ENCODE data around the gene GAL3ST2. TPM values are rescaled to one million over a fixed set of nuclear protein-coding genes. Genes with fewer than 3 reads are reported as not detected.

The GAL3ST2 gene
- total RNA-seq, 2 experiments from 2014 or later, result not detected

DNA sequence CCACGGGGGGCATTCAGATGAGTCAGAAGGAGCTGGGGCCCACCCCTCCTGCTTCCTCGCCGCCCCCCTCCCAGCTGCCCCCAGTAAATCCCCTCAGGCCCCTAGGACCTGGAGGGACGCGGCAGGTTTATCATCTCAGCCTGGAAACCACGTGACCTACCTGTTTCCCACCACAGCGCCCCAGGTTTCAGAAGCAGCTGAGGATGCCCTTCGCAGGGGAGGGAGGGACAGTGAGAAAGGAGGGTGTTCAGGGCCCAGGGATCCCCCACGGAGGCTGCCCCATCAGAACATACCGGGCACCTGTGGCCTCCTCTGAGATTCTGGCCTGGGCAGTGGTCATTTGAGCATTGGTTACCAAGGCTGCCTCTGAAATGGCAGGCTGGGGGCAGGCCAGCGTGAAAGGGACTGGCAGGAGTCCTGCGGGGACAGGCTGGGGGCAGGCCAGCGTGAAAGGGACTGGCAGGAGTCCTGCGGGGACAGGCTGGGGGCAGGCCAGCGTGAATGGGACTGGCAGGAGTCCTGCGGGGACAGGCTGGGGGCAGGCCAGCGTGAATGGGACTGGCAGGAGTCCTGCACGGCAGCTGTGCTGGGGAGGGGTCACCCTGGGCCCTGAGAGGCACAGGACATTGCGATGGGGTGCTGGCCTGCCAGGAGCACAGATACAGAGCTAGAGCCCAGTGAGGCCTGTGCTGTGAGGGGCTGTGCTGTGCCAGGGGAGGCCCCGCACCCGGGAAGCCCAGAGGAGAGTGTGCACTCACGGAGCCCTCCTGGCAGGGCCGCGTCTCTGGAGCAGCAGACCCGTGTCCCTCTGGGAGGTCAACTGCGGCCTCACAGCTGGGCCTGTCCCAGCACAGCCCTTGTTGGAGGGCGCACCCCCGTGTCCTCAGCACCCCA is 33.9 kb downstream of the GAL3ST2 start:
- Mint-ChIP-seq H3K36me3 (ENCODE audit: low read depth) (no peaks in the 10 kb centered on the region), H3K4me3 (no peak overlapping the region), H3K4me1 (ENCODE audit: low read depth) (no peaks in the 10 kb centered on the region), H3K9me3 (no peaks in the 10 kb centered on the region), H3K27me3 (ENCODE audit: low read depth) (no peaks in the 10 kb centered on the region), H3K27ac (no peak overlapping the region)
- CTCF ChIA-PET, result no interaction called here
- DNase-seq, result no peak
- intact Hi-C loops (cut with micrococcal nuclease), result no loop called here

DNA sequence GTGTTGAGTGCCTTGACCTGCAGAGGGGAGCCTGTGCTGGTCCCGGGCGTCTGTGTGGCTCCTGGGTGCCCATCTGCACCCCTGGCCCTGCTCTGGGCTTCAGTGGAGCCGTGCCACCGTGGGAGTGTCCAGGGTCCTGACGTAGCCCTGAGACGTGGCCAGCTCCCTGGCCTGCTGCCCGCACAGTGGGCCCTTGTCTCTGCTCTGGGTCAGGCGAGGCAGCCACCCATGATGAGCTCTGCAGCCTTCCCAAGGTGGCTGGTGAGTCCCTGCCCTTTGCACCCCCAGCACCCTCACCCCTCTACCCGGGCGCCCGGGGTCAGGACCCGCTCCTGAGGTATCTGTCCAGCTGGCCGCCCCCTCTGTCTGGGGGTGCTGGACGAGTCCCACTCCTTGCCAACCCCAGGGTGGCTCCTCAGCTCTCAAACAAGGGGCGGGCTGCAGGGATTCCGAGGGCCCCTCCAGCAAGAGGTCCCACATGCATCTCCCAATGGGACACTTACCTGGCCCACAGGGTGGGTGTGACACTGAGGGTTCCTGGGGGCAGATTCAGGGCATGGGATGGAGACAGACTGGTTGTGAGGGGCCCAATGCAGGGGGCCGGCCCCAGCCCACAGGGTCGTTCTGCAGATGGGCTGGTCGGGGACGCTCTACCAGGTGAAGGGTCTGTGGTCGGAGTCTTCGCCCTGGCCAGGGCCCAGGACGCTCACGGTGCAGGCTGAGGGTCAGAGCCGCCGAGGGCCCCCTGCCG is 34.8 kb downstream of the GAL3ST2 start:
- no peak for DNase-seq
- Mint-ChIP-seq H3K27me3 (ENCODE audit: low read depth) (no peaks in the 10 kb centered on the region), H3K27ac (no peak overlapping the region), H3K9me3 (no peaks in the 10 kb centered on the region), H3K36me3 (ENCODE audit: low read depth) (no peaks in the 10 kb centered on the region), H3K4me3 (no peak overlapping the region), H3K4me1 (ENCODE audit: low read depth) (no peaks in the 10 kb centered on the region)
- intact Hi-C loops (cut with micrococcal nuclease), result no loop called here
- CTCF ChIA-PET, result no interaction called here

DNA sequence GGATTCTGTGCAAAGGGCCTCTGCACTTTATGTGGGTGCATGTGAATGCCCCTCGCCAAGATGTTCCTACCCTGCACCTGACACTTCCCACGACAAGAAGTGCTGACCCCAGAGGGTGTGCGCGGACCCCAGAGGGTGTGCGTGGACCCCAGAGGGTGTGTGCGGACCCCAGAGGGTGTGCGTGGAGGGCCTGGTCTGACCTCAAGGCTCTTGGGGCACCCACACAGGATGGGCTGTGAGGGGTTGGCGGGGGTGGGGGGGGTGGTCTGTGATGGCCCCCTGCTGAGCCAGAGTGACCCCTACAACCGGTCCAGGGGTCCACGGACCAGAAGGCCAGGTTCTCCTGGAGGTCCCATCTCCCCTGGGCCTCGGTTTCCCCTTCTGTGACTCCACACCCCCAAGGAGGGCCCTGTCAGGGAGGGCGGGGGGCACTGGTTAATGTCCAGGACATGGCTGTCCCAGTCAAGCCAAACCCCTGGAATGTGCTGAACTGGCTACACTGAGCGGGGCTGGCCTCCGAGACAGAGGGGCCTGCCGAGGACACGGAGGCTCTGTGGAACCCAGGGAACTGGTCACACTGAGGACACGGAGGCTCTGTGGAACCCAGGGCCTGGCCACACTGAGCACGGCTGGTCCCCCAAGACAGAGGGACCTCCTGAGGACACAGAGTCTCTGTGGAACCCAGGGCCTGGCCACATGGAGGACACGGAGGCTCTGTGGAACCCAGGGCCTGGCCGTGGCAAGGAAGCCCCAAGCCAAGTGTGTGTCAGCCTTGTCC is 35.5 kb downstream of the GAL3ST2 start:
- CTCF ChIA-PET, result no interaction called here
- DNase-seq, result no peak
- Mint-ChIP-seq H3K4me3 (no peak overlapping the region), H3K36me3 (ENCODE audit: low read depth) (no peaks in the 10 kb centered on the region), H3K9me3 (no peaks in the 10 kb centered on the region), H3K4me1 (ENCODE audit: low read depth) (no peaks in the 10 kb centered on the region), H3K27ac (no peak overlapping the region), H3K27me3 (ENCODE audit: low read depth) (no peaks in the 10 kb centered on the region)
- intact Hi-C loops (cut with micrococcal nuclease), result no loop called here

DNA sequence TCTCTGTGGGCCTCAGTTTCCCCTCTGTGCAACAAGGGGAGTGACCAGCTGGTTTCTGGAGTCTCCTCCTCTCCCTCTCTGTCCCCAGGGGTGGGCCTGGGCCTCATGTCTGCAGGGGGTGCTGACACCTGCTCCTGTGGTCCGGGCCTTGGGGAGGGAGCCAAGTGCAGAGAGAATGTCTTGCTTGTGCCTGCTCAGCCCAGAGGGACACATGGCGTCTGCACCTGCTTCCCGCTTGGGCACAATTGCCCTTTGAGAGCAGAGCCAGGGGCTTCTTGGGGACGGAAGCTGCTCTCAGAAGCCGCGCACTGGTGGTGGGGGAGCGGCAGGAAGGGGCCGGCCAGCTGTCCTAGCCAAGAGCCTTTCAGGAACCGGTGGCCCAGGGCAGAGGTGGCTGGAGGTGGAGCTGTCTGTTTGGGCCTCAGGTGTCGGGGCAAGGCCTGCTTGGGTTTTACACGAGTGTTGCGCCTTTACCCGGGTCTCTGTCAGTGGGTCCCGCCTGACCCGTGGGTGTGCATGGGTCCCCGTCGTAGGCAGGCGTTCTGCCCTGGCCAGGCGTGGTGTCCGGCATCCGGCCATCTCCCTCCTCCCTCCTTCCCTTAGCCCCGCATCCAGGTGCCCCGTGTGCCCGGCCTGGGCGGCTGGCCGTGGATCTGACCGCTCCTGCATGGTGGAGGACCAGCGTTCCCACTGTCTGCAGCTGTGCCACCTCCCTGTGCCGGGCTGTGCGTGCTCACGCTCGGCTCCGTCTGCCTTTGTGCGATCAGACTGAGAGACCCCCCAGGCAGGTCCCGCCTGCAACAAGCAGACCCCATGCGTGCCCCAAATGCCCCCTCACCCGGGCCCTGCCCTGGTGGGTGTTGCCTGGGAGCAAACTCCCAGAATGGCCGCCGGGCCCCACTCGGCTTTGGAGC is 36.4 kb downstream of the GAL3ST2 start:
- intact Hi-C loops (cut with micrococcal nuclease), result no loop called here
- CTCF ChIA-PET, result no interaction called here
- Mint-ChIP-seq H3K36me3 (ENCODE audit: low read depth) (no peaks in the 10 kb centered on the region), H3K9me3 (no peaks in the 10 kb centered on the region), H3K27ac (no peak overlapping the region), H3K4me3 (no peak overlapping the region), H3K4me1 (ENCODE audit: low read depth) (peaks cover 3% of the 10 kb centered on the region), H3K27me3 (ENCODE audit: low read depth) (peaks cover 3% of the 10 kb centered on the region)
- DNase-seq, result no peak

DNA sequence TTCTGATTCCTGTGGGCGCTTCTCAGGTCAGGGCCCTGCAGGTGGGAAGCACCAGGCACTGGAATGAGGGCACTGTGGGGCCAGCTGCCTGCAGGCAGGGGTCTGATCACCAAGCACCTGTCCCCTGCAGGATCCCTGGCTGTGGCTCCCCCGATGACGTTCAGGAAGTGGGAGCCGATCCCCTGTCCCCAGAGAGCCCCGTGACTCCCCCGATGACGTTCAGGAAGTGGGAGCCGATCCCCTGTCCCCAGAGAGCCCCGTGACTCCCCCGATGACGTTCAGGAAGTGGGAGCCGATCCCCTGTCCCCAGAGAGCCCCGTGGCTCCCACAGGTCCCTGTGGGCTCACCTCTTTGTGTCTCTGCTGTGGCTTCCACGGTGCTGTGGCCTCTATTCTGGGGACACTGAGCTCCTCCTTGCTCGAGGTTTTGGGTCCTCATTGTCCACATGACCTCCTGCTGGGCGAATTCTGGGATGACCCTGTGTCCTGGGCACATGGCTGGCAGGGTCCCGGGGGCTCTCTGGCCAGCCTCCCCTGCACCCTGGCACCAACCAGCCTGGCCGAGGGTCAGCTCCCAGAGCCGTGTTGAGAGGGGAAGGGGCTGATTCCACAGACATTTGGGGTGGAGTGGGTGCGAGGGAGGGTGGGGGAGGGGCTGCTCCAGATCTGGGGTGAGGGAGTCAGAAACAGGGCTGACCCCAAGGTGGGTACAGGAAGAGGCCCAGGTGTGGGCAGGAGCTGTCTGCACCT is 37.2 kb downstream of the GAL3ST2 start:
- Mint-ChIP-seq H3K9me3 (no peaks in the 10 kb centered on the region), H3K27ac (no peak overlapping the region), H3K4me3 (no peak overlapping the region), H3K4me1 (ENCODE audit: low read depth) (peaks cover 3% of the 10 kb centered on the region), H3K36me3 (ENCODE audit: low read depth) (no peaks in the 10 kb centered on the region), H3K27me3 (ENCODE audit: low read depth) (peaks cover 3% of the 10 kb centered on the region)
- CTCF ChIA-PET, result no interaction called here
- no peak for DNase-seq
- intact Hi-C loops (cut with micrococcal nuclease), result no loop called here

DNA sequence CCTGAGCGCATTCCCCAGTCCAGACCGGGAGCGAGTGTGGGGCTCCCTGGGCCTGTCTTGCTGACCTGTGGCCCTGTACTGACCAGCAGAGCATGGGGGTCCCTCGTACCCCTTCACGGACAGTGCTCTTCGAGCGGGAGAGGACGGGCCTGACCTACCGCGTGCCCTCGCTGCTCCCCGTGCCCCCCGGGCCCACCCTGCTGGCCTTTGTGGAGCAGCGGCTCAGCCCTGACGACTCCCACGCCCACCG is 37.7 kb downstream of the GAL3ST2 start:
- DNase-seq, result no peak
- Mint-ChIP-seq H3K36me3 (ENCODE audit: low read depth) (no peaks in the 10 kb centered on the region), H3K27me3 (ENCODE audit: low read depth) (peaks cover 3% of the 10 kb centered on the region), H3K4me1 (ENCODE audit: low read depth) (peaks cover 3% of the 10 kb centered on the region), H3K4me3 (no peak overlapping the region), H3K9me3 (no peaks in the 10 kb centered on the region), H3K27ac (no peak overlapping the region)
- intact Hi-C loops (cut with micrococcal nuclease), result no loop called here
- CTCF ChIA-PET, result no interaction called here

DNA sequence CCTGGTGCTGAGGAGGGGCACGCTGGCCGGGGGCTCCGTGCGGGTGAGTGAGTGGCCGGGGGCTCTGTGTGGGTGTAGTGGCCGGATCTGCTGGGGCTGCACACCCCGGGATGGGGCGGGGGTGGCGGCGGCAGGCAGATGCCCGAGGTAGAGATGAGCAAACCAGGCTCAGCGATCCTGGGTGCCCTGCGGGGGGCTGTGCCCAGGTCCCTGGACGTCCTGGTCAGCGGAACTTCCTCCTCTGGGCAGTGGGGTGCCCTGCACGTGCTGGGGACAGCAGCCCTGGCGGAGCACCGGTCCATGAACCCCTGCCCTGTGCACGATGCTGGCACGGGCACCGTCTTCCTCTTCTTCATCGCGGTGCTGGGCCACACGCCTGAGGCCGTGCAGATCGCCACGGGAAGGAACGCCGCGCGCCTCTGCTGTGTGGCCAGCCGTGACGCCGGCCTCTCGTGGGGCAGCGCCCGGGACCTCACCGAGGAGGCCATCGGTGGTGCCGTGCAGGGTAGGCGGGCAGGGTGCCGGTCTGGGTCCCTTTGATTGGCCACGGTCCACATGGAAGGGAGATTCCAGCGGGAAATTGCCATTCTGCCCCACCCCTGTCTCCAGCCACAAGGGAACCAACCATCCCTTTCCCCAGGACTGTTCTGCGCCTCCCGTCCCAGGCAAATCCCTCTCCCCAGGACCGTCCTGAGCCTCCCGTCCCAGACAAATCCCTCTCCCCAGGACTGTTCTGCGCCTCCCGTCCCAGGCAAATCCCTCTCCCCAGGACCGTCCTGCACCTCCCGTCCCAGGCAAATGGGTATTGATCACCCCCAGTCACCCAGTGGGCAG is 38.2 kb downstream of the GAL3ST2 start:
- Mint-ChIP-seq H3K4me3 (no peak overlapping the region), H3K36me3 (ENCODE audit: low read depth) (no peaks in the 10 kb centered on the region), H3K9me3 (no peaks in the 10 kb centered on the region), H3K27me3 (ENCODE audit: low read depth) (peaks cover 3% of the 10 kb centered on the region), H3K27ac (no peak overlapping the region), H3K4me1 (ENCODE audit: low read depth) (peaks cover 3% of the 10 kb centered on the region)
- no peak for DNase-seq
- CTCF ChIA-PET, result no interaction called here
- intact Hi-C loops (cut with micrococcal nuclease), result no loop called here

DNA sequence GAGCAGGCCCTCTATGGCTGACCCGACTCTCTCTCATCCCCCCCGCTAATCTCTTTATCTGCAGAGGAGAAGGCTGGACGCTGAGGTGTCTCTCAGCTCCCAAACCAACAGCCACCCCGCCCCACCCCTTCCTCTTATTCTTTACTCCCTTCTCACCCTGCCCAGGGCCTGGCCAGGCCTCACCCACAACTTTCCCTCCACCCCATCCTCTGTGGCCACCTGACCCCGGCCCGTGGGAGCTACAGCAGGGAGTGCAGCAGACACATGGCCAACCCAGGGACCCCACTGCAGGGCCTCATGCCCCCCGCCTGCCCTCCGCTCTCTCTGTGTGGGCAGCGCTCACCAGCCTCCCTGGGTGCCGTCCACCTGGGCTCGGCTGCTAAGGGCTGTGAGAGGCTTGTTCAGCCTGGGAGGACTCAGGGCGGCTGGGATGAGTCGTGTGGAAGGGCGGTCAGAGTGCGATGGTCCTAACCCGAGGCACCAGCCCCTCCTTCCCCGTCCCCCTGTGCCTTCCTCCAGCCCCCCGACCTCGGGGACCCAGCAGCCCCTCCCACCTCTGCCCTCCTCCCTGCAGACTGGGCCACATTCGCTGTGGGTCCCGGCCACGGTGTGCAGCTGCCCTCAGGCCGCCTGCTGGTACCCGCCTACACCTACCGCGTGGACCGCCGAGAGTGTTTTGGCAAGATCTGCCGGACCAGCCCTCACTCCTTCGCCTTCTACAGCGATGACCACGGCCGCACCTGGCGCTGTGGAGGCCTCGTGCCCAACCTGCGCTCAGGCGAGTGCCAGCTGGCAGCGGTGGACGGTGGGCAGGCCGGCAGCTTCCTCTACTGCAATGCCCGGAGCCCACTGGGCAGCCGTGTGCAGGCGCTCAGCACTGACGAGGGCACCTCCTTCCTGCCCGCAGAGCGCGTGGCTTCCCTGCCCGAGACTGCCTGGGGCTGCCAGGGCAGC is 39.1 kb downstream of the GAL3ST2 start:
- peaks cover 3% of the 10 kb centered on the region for H3K27me3 Mint-ChIP-seq (ENCODE audit: low read depth)
- H3K9me3 Mint-ChIP-seq, result no peaks in the 10 kb centered on the region
- intact Hi-C loops (cut with micrococcal nuclease), result no loop called here
- CTCF ChIA-PET, result no interaction called here
- H3K4me3 Mint-ChIP-seq, result no peak overlapping the region
- H3K36me3 Mint-ChIP-seq (ENCODE audit: low read depth), result no peaks in the 10 kb centered on the region
- no peak overlapping the region for H3K27ac Mint-ChIP-seq
- H3K4me1 Mint-ChIP-seq (ENCODE audit: low read depth), result peaks cover 3% of the 10 kb centered on the region
- no peak for DNase-seq

DNA sequence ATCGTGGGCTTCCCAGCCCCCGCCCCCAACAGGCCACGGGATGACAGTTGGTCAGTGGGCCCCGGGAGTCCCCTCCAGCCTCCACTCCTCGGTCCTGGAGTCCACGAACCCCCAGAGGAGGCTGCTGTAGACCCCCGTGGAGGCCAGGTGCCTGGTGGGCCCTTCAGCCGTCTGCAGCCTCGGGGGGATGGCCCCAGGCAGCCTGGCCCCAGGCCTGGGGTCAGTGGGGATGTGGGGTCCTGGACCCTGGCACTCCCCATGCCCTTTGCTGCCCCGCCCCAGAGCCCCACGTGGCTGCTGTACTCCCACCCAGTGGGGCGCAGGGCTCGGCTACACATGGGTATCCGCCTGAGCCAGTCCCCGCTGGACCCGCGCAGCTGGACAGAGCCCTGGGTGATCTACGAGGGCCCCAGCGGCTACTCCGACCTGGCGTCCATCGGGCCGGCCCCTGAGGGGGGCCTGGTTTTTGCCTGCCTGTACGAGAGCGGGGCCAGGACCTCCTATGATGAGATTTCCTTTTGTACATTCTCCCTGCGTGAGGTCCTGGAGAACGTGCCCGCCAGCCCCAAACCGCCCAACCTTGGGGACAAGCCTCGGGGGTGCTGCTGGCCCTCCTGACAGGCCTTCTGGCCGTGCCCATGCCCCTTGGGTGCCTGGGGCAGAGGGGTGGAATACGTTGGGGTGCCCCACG is 40.0 kb downstream of the GAL3ST2 start:
- intact Hi-C loops (cut with micrococcal nuclease), result no loop called here
- Mint-ChIP-seq H3K27me3 (ENCODE audit: low read depth) (peaks cover 3% of the 10 kb centered on the region), H3K4me1 (ENCODE audit: low read depth) (peaks cover 8% of the 10 kb centered on the region), H3K27ac (no peak overlapping the region), H3K36me3 (ENCODE audit: low read depth) (no peaks in the 10 kb centered on the region), H3K9me3 (no peaks in the 10 kb centered on the region), H3K4me3 (no peak overlapping the region)
- no peak for DNase-seq
- CTCF ChIA-PET, result no interaction called here

All from activated naive CD4-positive, alpha-beta T cell treated with anti-CD3 and anti-CD28 coated beads for 36 hours (primary cell).